Epithelial cell of esophagus (primary cell): ENCODE results near the gene MYRFL.

Experiments
- DNase-seq: peaks from one replicate; pipeline ENCODE4 v3.0.0; 2010; ENCODE audit warnings: low read depth
- H3K4me3 ChIP-seq: 2 replicates; pipeline ENCODE4 v1.5.1; 2011; ENCODE audit warnings: mild to moderate bottlenecking, low read length, control low read depth
- TF ChIP-seq, protein P1 (sequence below): IDR thresholded peaks from 2 replicates; pipeline ENCODE4 v1.5.1; 2011; ENCODE audit warnings: low read depth, mild to moderate bottlenecking, low read length, control low read depth, inconsistent platforms; ENCODE audit not compliant: insufficient read depth; ENCODE audit errors: missing control alignments

The MYRFL gene

DNA sequence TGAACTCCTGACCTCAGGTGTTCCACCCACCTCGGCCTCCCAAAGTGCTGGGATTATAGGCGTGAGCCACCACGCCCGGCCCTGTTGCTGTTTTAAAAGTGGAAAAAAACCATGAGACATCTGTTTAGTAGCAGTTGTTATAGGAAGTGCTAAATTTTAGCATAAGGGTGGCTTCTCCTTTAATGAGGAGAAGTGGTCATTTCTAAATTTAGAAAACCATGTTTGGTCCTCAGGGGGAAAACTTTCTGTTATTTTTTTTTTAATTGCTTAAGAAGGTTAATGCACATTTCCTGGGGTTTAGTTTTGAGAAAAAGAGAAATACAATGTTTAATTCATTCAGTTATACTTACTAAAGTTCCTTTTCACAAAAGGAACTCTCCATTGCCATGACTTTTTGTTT lies 102.1 kb downstream of the MYRFL start:
- no peak overlapping the region for H3K4me3 ChIP-seq
- no peak for DNase-seq
- TF ChIP-seq, protein P1, sequence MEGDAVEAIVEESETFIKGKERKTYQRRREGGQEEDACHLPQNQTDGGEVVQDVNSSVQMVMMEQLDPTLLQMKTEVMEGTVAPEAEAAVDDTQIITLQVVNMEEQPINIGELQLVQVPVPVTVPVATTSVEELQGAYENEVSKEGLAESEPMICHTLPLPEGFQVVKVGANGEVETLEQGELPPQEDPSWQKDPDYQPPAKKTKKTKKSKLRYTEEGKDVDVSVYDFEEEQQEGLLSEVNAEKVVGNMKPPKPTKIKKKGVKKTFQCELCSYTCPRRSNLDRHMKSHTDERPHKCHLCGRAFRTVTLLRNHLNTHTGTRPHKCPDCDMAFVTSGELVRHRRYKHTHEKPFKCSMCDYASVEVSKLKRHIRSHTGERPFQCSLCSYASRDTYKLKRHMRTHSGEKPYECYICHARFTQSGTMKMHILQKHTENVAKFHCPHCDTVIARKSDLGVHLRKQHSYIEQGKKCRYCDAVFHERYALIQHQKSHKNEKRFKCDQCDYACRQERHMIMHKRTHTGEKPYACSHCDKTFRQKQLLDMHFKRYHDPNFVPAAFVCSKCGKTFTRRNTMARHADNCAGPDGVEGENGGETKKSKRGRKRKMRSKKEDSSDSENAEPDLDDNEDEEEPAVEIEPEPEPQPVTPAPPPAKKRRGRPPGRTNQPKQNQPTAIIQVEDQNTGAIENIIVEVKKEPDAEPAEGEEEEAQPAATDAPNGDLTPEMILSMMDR = no peak

DNA sequence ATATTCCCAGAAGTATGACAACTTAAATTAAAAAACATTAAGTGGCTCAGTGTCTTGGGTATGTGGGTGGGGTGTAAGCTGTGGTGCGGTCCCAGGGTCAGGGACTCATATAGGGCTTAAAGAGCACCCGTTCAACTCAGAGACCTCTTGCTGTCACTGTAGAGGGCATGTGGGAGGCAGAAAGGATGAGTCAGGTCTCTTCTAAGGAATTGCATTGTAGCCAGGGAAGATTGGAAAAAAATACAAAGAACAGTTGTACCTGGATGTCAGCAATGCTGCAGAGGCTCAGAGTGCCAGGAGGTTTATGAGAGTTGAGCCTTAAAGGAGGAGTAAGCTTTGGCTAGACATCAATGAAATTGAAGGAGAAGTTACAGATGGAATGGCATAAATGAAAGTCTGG lies 104.1 kb downstream of the MYRFL start:
- TF ChIP-seq, protein P1 = no peak
- no peak overlapping the region for H3K4me3 ChIP-seq
- peak; percentile 31 for DNase-seq

DNA sequence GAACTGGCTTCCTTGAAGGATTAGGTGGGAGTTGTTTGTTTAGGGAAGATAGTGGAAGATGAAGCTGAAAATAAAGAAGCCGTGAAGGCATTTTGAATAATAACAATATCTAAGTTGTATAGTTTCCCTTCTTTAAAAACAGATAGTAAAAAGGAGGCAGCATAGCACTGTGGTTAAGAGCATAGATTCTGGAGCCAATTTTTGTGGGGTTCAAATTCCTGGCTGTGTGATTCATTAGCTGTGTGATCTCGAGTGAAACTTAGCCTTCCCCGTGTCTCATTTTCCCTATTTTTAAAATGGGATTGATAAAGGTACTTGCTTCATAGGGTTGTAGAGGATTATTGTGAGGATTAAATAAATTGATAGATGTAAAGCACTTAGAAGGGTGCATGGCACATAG lies 104.5 kb downstream of the MYRFL start:
- DNase-seq = no peak

DNA sequence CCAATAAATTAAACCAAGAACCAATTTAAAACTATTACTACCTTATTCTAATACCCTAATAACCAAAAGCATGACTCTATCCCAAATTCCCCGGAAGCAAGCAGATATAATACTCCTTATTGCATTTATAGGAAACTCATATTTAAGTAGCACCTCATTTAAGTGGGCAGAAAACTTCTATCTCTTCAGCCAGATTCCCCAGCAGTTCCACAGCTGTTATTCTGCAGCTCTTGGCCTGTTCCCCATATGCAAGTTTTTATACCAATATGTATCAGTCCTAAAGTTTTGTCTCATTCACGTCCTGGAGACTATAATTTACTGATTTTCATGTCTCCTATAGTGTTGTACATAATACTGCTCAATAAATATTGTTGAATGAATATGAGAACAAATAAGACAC lies 106.5 kb downstream of the MYRFL start:
- DNase-seq = no peak
- TF ChIP-seq, protein P1 = no peak
- H3K4me3 ChIP-seq = no peak overlapping the region

More for the DNA sequence above, 104.5 kb downstream of the MYRFL start:
- TF ChIP-seq, protein P1 = no peak
- no peak overlapping the region for H3K4me3 ChIP-seq

DNA sequence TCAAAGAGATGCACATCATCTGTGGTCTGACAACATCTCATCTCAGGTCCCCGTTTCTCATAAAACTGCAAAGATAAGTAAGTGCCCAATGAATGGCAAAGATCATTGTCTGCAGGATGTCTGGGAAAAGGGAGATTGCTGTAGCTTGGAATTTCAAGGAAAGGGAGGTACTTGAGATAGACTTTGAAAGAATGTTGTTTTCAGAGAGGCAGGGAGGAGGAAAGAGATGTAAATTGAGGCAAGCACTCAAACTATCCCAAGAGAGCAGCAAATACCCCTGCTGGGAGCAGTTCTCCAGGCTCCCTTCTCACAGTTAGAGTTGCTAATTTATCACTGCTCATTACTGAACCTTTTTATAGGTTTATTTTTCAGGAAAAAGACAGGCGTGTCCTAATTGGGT lies 107.1 kb downstream of the MYRFL start:
- TF ChIP-seq, protein P1 = no peak
- H3K4me3 ChIP-seq = no peak overlapping the region
- DNase-seq = no peak

DNA sequence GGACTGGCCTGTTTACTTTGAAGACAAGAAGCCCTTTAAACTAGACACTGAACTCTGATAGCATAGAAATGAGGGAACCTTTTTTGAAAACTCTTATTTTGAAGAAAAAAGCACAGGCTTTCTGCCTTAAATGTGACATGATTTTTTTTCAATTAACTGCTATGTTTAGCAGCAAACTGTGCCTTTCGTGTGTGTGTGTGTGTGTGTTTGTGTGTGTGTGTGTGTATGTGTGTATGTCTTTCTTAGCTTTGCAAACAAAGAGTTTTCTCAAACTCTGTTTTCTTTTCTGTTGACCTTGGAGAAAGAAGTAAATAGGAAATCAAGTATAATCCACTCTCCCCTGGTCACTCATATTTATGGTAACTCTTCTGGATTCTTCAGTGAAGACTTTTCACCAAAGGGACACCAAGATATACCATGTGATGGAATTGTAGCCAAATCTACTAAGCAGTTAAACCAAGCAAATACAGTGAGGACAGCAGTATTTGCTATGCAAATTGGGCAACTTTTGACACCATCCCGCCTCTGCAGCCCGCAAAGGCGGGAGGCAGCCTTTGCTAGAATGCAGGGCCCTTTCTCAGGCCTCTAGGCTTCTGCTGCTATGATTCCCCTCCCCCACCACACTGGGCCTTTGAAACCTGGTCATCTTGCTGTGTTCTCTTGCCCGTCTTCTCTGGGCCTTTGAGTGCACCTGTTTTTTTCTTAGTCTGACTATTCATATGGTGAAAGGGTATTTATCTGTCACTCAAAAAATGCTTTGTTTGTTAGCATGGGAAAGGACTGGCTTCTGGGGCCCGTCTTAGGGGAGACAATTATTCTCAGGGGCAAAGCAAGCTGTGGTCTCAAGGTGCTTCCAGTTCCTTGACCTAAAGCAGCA lies 107.9 kb downstream of the MYRFL start:
- no peak for DNase-seq
- TF ChIP-seq, protein P1 = no peak
- no peak overlapping the region for H3K4me3 ChIP-seq

DNA sequence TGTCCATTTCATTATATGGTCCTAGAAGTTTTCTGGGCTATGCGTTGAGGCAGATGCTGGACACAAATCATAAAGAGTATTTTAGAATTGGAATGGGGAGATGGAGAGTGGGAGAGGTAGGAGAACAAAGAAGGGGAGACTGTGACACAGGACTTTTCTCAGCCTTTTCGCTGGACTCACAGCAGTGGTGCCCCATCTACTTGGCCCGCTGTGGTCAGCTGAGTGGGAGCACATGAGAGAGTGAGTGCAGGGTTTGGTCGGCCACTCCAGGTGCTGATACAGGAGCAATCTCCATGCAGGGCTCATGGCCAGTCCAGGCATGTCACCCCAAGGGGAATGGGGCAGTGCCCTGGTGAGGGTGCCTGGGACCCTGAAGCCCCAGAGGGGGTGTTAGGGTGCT lies 109.0 kb downstream of the MYRFL start:
- no peak for DNase-seq
- TF ChIP-seq, protein P1 = no peak
- H3K4me3 ChIP-seq = no peak overlapping the region
